ENCODE data around the gene LTBR. TPM values are rescaled to one million over a fixed set of nuclear protein-coding genes. Genes with fewer than 3 reads are reported as not detected.
"Not testable (repeated sequence)": the region's sequence is repeated elsewhere in the genome, so short reads cannot be mapped to it uniquely, and the experiment has no call there.

Gene LTBR
- total RNA-seq, 3 donors from 2014 or later: 90.1 to 115 (median 108) TPM

- TF ChIP-seq, protein P1, sequence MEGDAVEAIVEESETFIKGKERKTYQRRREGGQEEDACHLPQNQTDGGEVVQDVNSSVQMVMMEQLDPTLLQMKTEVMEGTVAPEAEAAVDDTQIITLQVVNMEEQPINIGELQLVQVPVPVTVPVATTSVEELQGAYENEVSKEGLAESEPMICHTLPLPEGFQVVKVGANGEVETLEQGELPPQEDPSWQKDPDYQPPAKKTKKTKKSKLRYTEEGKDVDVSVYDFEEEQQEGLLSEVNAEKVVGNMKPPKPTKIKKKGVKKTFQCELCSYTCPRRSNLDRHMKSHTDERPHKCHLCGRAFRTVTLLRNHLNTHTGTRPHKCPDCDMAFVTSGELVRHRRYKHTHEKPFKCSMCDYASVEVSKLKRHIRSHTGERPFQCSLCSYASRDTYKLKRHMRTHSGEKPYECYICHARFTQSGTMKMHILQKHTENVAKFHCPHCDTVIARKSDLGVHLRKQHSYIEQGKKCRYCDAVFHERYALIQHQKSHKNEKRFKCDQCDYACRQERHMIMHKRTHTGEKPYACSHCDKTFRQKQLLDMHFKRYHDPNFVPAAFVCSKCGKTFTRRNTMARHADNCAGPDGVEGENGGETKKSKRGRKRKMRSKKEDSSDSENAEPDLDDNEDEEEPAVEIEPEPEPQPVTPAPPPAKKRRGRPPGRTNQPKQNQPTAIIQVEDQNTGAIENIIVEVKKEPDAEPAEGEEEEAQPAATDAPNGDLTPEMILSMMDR (IDR thresholded peaks at IDR 0.05): no peak
- TF ChIP-seq POLR2A (IDR thresholded peaks at IDR 0.05) (no peak), POLR2AphosphoS5 (IDR thresholded peaks at IDR 0.05) (no peak)
- no peak for DNase-seq (ENCODE audit: low spot score in 2 of 2)
- Histone ChIP-seq H3K4me3 (no peak overlapping the region), H3K36me3 (no peaks in the 10 kb centered on the region), H3K4me1 (peaks cover 0 to 4% of the 10 kb centered on the region in 2 donors), H3K9me3 (no peaks in the 10 kb centered on the region), H3K27me3 (no peaks in the 10 kb centered on the region), H3K27ac (no peak overlapping the region)
- intact Hi-C loops (cut with DNase I; ENCODE audit: low total_unique reads): loop anchor here (5.0 to 10.0 kb wide), 2 partner anchors 110 to 438 kb away; partner anchors contain the start of gene GAPDH
These were observed 40.9 kb downstream of the LTBR start for GRCh38 chr12:6424866-6425265.

DNA sequence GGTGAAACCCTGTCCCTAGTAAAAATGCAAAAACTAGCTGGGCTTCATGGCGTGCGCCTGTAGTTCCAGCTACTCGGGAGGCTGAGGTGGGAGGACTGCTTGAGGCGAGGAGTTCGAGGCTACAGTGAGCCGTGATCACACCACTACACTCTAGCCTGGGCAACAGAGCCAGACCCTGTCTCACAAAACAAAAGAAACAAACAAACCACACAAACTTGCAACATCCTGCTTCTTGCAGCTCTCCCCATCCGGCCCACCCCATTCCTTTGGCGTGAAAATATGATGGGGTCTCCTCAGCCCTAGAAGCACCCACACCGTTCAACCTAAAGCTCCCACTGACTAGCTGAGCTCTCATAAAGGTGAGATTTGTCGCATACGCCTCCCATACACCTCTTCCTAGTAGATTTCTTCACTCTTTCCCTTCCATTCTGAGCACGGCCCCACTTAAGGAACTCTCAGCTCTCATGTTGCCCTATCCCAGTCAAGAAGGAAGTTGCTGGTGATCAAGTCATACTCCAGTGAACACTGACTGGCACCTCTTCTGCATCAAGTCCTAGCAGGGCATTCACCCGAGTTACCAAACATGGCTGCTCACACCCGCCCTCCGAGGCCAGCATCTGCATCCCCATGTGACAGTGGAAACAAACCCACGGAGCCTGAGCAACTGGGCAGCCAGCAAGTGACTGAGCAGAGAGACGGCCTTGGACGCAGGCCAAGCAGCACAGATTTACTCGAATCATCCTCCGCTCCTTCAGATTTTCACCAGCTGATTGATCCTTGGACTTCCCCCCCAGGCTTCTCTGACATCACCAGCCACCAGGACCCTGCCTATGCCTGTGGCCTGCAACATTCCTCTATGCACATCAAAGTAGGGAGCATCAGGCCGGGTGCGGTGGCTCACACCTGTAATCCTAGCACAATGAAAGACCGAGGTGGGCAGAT is 41.9 kb downstream of the LTBR start:
- DNase-seq (ENCODE audit: low spot score in 2 of 2): no peak
- Histone ChIP-seq H3K36me3 (no peaks in the 10 kb centered on the region), H3K4me1 (peaks cover 3 to 4% of the 10 kb centered on the region in 2 donors), H3K9me3 (no peaks in the 10 kb centered on the region), H3K27ac (no peak overlapping the region), H3K4me3 (no peak overlapping the region), H3K27me3 (no peaks in the 10 kb centered on the region)
- intact Hi-C loops (cut with DNase I; ENCODE audit: low total_unique reads): loop anchor here (5.0 to 10.0 kb wide), 2 partner anchors 109 to 439 kb away; partner anchors contain the start of gene GAPDH
- no peak for TF ChIP-seq POLR2AphosphoS5 (IDR thresholded peaks at IDR 0.05)
- TF ChIP-seq, protein P1 (IDR thresholded peaks at IDR 0.05): no peak
- TF ChIP-seq POLR2A (IDR thresholded peaks at IDR 0.05): no peak

DNA sequence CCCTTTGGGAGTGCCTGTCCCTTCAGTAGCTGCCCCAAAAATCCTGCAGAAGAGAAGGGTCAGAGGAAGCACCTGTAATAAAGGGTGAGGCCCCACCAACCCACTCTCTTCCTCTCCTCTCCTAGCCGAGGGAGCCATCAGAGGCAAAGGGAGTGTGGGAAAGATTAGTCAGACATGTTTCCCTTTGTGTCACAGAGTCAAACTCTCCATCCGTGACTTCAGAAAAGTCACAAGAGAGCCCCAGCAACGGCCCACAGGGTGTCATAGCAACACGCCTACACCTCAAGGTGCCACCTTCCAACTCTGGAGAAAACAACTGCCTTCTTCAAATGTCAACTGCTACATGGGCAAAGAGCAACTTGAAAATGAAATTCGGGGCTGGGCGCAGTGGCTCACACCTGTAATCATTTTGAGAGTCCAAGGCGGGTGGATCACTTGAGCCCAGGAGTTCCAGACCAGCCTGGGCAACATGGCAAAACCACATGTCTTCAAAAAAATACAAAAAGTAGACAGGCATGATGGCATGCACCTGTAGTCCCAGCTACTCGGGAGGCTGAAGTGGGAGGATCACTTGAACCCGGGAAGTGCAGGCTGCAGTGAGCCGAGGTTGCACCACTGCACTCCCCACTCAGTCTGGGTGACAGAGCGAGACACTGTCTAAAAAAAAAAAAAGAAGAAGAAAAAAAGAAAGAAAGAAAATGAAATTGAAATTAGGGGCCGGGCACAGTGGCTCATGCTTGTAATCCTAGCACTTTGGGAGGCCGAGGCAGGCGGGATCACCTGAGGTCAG is 43.1 kb downstream of the LTBR start:
- H3K4me3 ChIP-seq: no peak overlapping the region
- peaks cover 3 to 4% of the 10 kb centered on the region in 2 donors for H3K4me1 ChIP-seq
- H3K27me3 ChIP-seq: no peaks in the 10 kb centered on the region
- intact Hi-C loops (cut with DNase I; ENCODE audit: low total_unique reads): loop anchor here (5.0 to 10.0 kb wide), 2 partner anchors 108 to 440 kb away; partner anchors contain the start of gene GAPDH
- DNase-seq (ENCODE audit: low spot score in 2 of 2): no peak
- TF ChIP-seq POLR2AphosphoS5 (IDR thresholded peaks at IDR 0.05) (no peak), POLR2A (IDR thresholded peaks at IDR 0.05) (no peak)
- TF ChIP-seq, protein P1 (IDR thresholded peaks at IDR 0.05): no peak
- no peak overlapping the region for H3K27ac ChIP-seq
- H3K36me3 ChIP-seq: no peaks in the 10 kb centered on the region
- no peaks in the 10 kb centered on the region for H3K9me3 ChIP-seq

DNA sequence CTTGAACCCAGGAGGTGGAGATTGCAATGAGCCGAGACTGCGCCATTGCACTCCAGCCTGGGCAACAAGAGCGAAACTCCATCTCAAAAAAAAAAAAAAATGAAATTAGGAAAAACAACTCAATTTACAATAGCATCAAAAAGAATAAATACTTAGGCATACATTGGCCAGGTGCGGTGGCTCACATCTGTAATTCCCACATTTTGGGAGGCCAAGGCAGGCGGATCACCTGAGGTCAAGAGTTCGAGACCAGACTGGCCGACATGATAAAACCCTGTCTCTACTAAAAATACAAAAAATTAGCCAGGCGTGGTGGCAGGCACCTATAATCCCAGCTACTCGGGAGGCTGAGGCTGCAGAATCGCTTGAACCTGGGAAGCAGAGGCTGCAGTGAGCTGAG is 43.8 kb downstream of the LTBR start:
- H3K4me3 ChIP-seq; DNase-seq (ENCODE audit: low spot score in 2 of 2); H3K4me1 ChIP-seq; H3K27me3 ChIP-seq; H3K9me3 ChIP-seq; H3K27ac ChIP-seq; H3K36me3 ChIP-seq: not testable (repeated sequence)
- intact Hi-C loops (cut with DNase I; ENCODE audit: low total_unique reads): loop anchor here (5.0 to 10.0 kb wide), 2 partner anchors 107 to 440 kb away; partner anchors contain the start of gene GAPDH

GRCh38 chr12:6428326-6428725 is 44.4 kb downstream of the LTBR start:
- no peaks in the 10 kb centered on the region for H3K27me3 ChIP-seq
- no peak overlapping the region for H3K27ac ChIP-seq
- no peak for DNase-seq (ENCODE audit: low spot score in 2 of 2)
- H3K9me3 ChIP-seq: no peaks in the 10 kb centered on the region
- peaks cover 3 to 4% of the 10 kb centered on the region in 2 donors for H3K4me1 ChIP-seq
- no peak for TF ChIP-seq POLR2AphosphoS5 (IDR thresholded peaks at IDR 0.05)
- TF ChIP-seq POLR2A (IDR thresholded peaks at IDR 0.05): no peak
- TF ChIP-seq, protein P1 (IDR thresholded peaks at IDR 0.05): no peak
- H3K4me3 ChIP-seq: no peak overlapping the region
- intact Hi-C loops (cut with DNase I; ENCODE audit: low total_unique reads): loop anchor here (5.0 to 10.0 kb wide), 2 partner anchors 106 to 441 kb away; partner anchors contain the start of gene GAPDH
- H3K36me3 ChIP-seq: no peaks in the 10 kb centered on the region
